GM13977 (cell line): Measurements from ENCODE around the gene PNMA8A.

ENCODE experiments used
- DNase-seq: peaks from one replicate; pipeline ENCODE4 v3.0.0; 2012; ENCODE audit warnings: low spot score
- in situ Hi-C: fragments of 300-500 bp; cut with MboI; formaldehyde crosslinking; loops from one replicate; pipeline ENCODE4 v1.12.0; 2022; ENCODE audit warnings: low sequenced_read_pairs, low pct_unique_long_range_greater_than_20kb, mixed read lengths, inconsistent platforms; ENCODE audit not compliant: unreplicated experiment
- TF ChIP-seq, protein P1 (sequence below): IDR thresholded peaks from 2 replicates; pipeline ENCODE4 v1.5.1; 2012; ENCODE audit warnings: mild to moderate bottlenecking, control low read depth; ENCODE audit not compliant: insufficient read depth; ENCODE audit errors: extremely low read depth, missing control alignments

Gene PNMA8A

DNA sequence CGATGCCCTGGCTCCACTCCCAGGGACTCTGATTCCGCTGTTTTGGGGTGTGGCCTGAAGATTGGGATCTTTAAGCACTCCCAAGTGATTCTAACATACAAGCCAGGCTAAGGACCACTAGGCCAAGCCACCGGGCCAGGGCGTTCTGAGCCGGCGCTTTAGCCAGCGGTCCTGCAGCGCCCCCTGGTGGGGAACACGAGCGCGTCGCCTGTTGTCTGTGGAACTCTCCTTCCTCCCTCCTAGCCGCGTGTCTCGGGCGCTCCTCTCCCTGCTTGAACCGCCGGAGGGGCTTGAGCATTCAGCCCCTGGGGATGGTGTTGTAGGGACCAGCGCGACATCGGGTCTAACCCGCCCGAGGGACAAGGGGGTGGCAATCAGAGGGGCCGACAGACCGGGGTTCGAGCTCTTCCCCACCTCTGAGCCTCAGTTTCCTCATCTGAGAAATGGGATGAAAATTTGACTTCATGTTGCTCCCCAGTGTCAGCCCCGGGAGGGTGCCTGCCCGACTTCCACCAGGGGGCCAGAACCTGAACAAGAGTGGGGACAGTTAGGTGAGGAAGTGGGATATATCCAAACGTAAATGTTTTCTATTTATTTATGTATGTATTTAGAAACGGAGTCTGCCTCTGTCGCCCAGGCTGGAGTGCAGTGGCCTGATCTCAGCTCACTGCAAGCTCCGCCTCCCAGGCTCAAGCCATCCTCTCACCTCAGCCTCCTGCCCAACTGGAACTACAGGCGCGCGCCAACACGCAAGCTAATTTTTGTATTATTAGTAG is 42.3 kb upstream of the PNMA8A start:
- in situ Hi-C loops = no loop called here
- TF ChIP-seq, protein P1, sequence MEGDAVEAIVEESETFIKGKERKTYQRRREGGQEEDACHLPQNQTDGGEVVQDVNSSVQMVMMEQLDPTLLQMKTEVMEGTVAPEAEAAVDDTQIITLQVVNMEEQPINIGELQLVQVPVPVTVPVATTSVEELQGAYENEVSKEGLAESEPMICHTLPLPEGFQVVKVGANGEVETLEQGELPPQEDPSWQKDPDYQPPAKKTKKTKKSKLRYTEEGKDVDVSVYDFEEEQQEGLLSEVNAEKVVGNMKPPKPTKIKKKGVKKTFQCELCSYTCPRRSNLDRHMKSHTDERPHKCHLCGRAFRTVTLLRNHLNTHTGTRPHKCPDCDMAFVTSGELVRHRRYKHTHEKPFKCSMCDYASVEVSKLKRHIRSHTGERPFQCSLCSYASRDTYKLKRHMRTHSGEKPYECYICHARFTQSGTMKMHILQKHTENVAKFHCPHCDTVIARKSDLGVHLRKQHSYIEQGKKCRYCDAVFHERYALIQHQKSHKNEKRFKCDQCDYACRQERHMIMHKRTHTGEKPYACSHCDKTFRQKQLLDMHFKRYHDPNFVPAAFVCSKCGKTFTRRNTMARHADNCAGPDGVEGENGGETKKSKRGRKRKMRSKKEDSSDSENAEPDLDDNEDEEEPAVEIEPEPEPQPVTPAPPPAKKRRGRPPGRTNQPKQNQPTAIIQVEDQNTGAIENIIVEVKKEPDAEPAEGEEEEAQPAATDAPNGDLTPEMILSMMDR = peak; percentile 80
- peak; percentile 74 for DNase-seq

DNA sequence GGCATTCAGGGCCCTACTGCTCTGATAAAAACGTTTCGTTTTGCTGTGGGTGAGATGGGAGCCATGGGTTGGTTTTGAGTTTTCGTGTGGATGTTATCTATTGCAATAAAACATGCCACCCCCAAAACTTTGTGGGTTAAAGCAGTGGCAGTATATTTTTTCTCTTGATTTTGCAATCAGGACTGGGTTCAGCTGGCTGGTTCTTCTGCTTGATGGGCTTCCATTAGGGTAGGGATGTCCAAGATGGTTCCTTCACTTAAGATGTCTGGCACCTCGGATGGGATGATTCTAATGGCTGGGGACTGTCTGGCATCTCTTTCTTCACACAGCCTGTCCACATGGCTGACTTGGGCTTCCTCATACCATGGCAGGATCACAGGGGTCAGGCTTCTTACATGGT is 39.9 kb upstream of the PNMA8A start:
- DNase-seq = no peak
- in situ Hi-C loops = no loop called here
- TF ChIP-seq, protein P1 = no peak

DNA sequence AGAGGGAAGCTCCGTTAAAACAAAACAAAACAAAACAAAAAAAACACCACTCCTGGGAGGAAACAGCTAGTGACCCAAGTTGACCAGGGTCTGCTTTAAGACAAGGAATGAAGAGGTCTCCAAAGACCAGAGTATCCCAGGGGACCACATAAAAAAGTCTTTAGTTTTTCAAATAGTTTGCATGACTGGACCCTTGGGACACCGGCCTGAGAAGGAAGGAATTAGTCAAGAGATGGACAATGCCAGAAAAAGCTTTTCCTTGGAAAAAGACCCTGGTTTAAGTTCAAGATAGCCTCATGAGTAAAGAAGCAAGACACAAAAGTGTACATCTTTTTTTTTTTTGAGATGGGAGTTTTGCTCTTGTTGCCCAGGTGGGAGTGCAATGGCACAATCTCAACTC is 36.8 kb upstream of the PNMA8A start:
- in situ Hi-C loops = no loop called here
- TF ChIP-seq, protein P1 = no peak
- no peak for DNase-seq

DNA sequence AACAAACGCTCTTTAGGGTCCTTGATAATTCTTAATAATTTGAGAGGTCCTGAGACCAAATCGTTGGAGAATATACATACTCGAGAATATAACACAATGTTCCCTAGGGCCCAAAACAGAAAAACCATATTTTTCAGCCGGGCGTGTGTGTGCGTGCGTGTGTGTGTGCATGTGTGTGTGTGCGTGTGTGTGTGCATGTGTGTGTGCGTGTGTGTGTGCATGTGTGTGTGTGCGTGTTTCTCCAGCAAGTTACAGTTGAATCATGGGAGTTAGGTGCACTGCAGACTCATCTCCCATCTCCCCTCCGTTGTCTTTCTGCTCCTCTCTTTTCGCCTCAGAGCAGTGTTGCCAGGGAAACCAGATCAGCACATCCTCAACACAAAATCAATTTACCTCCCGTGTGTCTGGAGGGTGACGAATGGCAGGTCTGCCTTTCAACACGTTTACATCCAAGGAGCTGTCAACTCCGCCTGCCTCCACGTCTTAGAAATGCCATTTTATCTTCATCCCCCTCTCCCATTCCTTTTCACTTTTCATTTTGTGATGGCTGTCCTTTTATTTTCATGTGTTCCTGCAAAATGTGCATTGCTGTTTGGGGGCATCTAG is 32.6 kb upstream of the PNMA8A start:
- TF ChIP-seq, protein P1 = no peak
- in situ Hi-C loops = no loop called here
- DNase-seq = no peak

DNA sequence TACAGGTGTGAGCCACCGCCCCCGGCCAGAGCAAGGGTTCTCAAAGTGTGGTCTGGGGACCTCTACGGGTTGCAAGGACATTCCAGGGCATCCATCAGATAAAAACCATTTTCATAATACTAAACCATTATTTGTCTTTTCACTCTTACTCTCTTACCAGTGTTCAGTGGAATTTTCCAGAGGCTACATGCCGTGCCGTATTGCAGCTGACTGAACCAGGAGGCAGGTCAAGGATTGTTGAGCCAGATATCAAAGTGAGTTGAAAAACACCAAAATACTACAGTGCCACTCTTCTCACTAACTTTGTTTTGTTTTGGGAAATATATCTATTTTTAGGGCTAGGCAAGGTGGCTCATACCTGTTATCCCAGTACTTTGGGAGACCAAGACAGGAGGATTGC is 31.5 kb upstream of the PNMA8A start:
- in situ Hi-C loops = no loop called here
- TF ChIP-seq, protein P1 = no peak
- DNase-seq = no peak

DNA sequence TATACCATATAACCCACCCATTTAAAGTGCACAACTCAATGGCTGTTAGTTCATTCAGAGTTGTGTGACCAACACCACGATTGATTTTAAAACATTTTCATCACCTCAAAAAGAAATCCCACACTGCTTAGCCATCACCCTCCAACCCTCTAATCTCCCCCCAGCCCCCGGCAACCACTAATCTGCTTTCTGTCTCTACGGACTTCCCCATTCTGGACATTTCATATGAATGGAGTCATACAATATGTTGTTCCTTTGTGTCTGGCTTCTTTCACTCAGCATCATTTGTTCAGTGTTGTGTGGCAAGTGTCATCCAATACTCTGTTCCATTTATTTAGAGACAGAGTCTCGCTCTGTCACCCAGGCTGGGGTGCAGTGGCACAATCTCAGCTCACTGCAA is 28.3 kb upstream of the PNMA8A start:
- no peak for DNase-seq
- in situ Hi-C loops = loop anchor here (25.0 kb wide), 1 partner anchor 212 kb away; the partner anchor contains the start of gene HIF3A
- TF ChIP-seq, protein P1 = no peak
